Measurements from ENCODE around the gene FLRT3. TPM values are rescaled to one million over a fixed set of nuclear protein-coding genes. Genes with fewer than 3 reads are reported as not detected.

Gene FLRT3
- total RNA-seq, 1 donor from 2014 or later, result 17.1 TPM

GRCh38 chr20:14288341-14289330, 48.8 kb downstream of the FLRT3 start:
- Histone ChIP-seq H3K36me3 (ENCODE audit: control insufficient read depth, insufficient read depth, low read length) (no peaks in the 10 kb centered on the region), H3K27me3 (ENCODE audit: control insufficient read depth, insufficient read depth, low read length) (no peaks in the 10 kb centered on the region), H3K4me3 (ENCODE audit: low read depth, low read length) (no peak overlapping the region)
- DNase-seq (ENCODE audit: low read depth), result peak; percentile 99
- FAIRE-seq, result no peak
- TF ChIP-seq CTCF (IDR thresholded peaks at IDR 0.05; ENCODE audit: insufficient read depth, low read length, severe bottlenecking), result no peak

- Histone ChIP-seq H3K4me3 (ENCODE audit: low read depth, low read length) (no peak overlapping the region), H3K27me3 (ENCODE audit: control insufficient read depth, insufficient read depth, low read length) (no peaks in the 10 kb centered on the region), H3K36me3 (ENCODE audit: control insufficient read depth, insufficient read depth, low read length) (no peaks in the 10 kb centered on the region)
- DNase-seq (ENCODE audit: low read depth) (peak; percentile 29), FAIRE-seq (no peak)
- no peak for TF ChIP-seq CTCF (IDR thresholded peaks at IDR 0.05; ENCODE audit: insufficient read depth, low read length, severe bottlenecking)
These were observed 53.0 kb downstream of the FLRT3 start for GRCh38 chr20:14284443-14284842.

GRCh38 chr20:14282140-14282539, 55.3 kb downstream of the FLRT3 start:
- no peak for TF ChIP-seq CTCF (IDR thresholded peaks at IDR 0.05; ENCODE audit: insufficient read depth, low read length, severe bottlenecking)
- no peak overlapping the region for H3K4me3 ChIP-seq (ENCODE audit: low read depth, low read length)
- H3K27me3 ChIP-seq (ENCODE audit: control insufficient read depth, insufficient read depth, low read length), result no peaks in the 10 kb centered on the region
- H3K36me3 ChIP-seq (ENCODE audit: control insufficient read depth, insufficient read depth, low read length), result no peaks in the 10 kb centered on the region
- FAIRE-seq, result no peak
- no peak for DNase-seq (ENCODE audit: low read depth)
